ENCODE results near the gene LARP4.
"Not testable (repeated sequence)": the region's sequence is repeated elsewhere in the genome, so short reads cannot be mapped to it uniquely, and the experiment has no call there.

LARP4 gene

GRCh38 chr12:50380761-50381325 is 19.8 kb upstream of the LARP4 start:
- Histone ChIP-seq H3K27me3 (ENCODE audit: insufficient read depth, low read length) (no peaks in the 10 kb centered on the region), H3K9me3 (ENCODE audit: insufficient read depth, low read depth, low read length) (no peaks in the 10 kb centered on the region), H3K27ac (ENCODE audit: low read length) (no peak overlapping the region), H3K36me3 (ENCODE audit: insufficient read depth, low read depth, low read length) (no peaks in the 10 kb centered on the region), H3K4me1 (ENCODE audit: insufficient read depth, low read length) (no peaks in the 10 kb centered on the region), H3K9ac (ENCODE audit: low read depth, low read length) (no peak overlapping the region), H3K4me3 (ENCODE audit: low read length) (no peak overlapping the region)

GRCh38 chr12:50387487-50387886 is 13.2 kb upstream of the LARP4 start:
- Histone ChIP-seq H3K9me3 (ENCODE audit: insufficient read depth, low read depth, low read length) (no peaks in the 10 kb centered on the region), H3K27ac (ENCODE audit: low read length) (peak overlapping the region; percentile 58), H3K4me1 (ENCODE audit: insufficient read depth, low read length) (peaks cover 28% of the 10 kb centered on the region), H3K9ac (ENCODE audit: low read depth, low read length) (peak overlapping the region; percentile 58; the same call in 1 of the 2 replicates), H3K4me3 (ENCODE audit: low read length) (peak overlapping the region; percentile 35), H3K27me3 (ENCODE audit: insufficient read depth, low read length) (no peaks in the 10 kb centered on the region), H3K36me3 (ENCODE audit: insufficient read depth, low read depth, low read length) (no peaks in the 10 kb centered on the region)

GRCh38 chr12:50387972-50388478 is 12.7 kb upstream of the LARP4 start:
- no peaks in the 10 kb centered on the region for H3K9me3 ChIP-seq (ENCODE audit: insufficient read depth, low read depth, low read length)
- no peaks in the 10 kb centered on the region for H3K36me3 ChIP-seq (ENCODE audit: insufficient read depth, low read depth, low read length)
- H3K4me1 ChIP-seq (ENCODE audit: insufficient read depth, low read length), result peaks cover 28% of the 10 kb centered on the region
- peak overlapping the region; percentile 35 for H3K4me3 ChIP-seq (ENCODE audit: low read length)
- H3K27ac ChIP-seq (ENCODE audit: low read length), result peak overlapping the region; percentile 58
- H3K27me3 ChIP-seq (ENCODE audit: insufficient read depth, low read length), result no peaks in the 10 kb centered on the region
- H3K9ac ChIP-seq (ENCODE audit: low read depth, low read length), result peak overlapping the region; percentile 58; the same call in 1 of the 2 replicates

GRCh38 chr12:50388793-50389192 is 11.9 kb upstream of the LARP4 start:
- Histone ChIP-seq H3K27ac (ENCODE audit: low read length) (peak overlapping the region; percentile 51), H3K9ac (ENCODE audit: low read depth, low read length) (peak overlapping the region; percentile 7; the same call in 1 of the 2 replicates), H3K4me1 (ENCODE audit: insufficient read depth, low read length) (peaks cover 28% of the 10 kb centered on the region)
- not testable (repeated sequence) for H3K36me3 ChIP-seq (ENCODE audit: insufficient read depth, low read depth, low read length); H3K9me3 ChIP-seq (ENCODE audit: insufficient read depth, low read depth, low read length); H3K27me3 ChIP-seq (ENCODE audit: insufficient read depth, low read length); H3K4me3 ChIP-seq (ENCODE audit: low read length)

GRCh38 chr12:50390316-50390741 is 10.4 kb upstream of the LARP4 start:
- Histone ChIP-seq H3K36me3 (ENCODE audit: insufficient read depth, low read depth, low read length) (no peaks in the 10 kb centered on the region), H3K9me3 (ENCODE audit: insufficient read depth, low read depth, low read length) (no peaks in the 10 kb centered on the region), H3K4me3 (ENCODE audit: low read length) (no peak overlapping the region), H3K4me1 (ENCODE audit: insufficient read depth, low read length) (peaks cover 28% of the 10 kb centered on the region), H3K27ac (ENCODE audit: low read length) (no peak overlapping the region), H3K9ac (ENCODE audit: low read depth, low read length) (no peak overlapping the region), H3K27me3 (ENCODE audit: insufficient read depth, low read length) (no peaks in the 10 kb centered on the region)

GRCh38 chr12:50394469-50395029 is 6.1 kb upstream of the LARP4 start:
- Histone ChIP-seq H3K27ac (ENCODE audit: low read length) (no peak overlapping the region), H3K9me3 (ENCODE audit: insufficient read depth, low read depth, low read length) (no peaks in the 10 kb centered on the region)

GRCh38 chr12:50397117-50397650 is 3.5 kb upstream of the LARP4 start:
- no peaks in the 10 kb centered on the region for H3K36me3 ChIP-seq (ENCODE audit: insufficient read depth, low read depth, low read length)
- no peaks in the 10 kb centered on the region for H3K27me3 ChIP-seq (ENCODE audit: insufficient read depth, low read length)
- H3K27ac ChIP-seq (ENCODE audit: low read length), result no peak overlapping the region
- no peak overlapping the region for H3K4me3 ChIP-seq (ENCODE audit: low read length)
- peaks cover under 1% of the 10 kb centered on the region for H3K4me1 ChIP-seq (ENCODE audit: insufficient read depth, low read length)
- no peaks in the 10 kb centered on the region for H3K9me3 ChIP-seq (ENCODE audit: insufficient read depth, low read depth, low read length)
- H3K9ac ChIP-seq (ENCODE audit: low read depth, low read length), result no peak overlapping the region

More at GRCh38 chr12:50394469-50395029, 6.1 kb upstream of the LARP4 start:
- Histone ChIP-seq H3K9ac (ENCODE audit: low read depth, low read length) (no peak overlapping the region), H3K36me3 (ENCODE audit: insufficient read depth, low read depth, low read length) (no peaks in the 10 kb centered on the region), H3K4me3 (ENCODE audit: low read length) (no peak overlapping the region), H3K27me3 (ENCODE audit: insufficient read depth, low read length) (no peaks in the 10 kb centered on the region), H3K4me1 (ENCODE audit: insufficient read depth, low read length) (peaks cover 4% of the 10 kb centered on the region)

- Histone ChIP-seq H3K27ac (ENCODE audit: low read length) (no peak overlapping the region), H3K9ac (ENCODE audit: low read depth, low read length) (no peak overlapping the region), H3K9me3 (ENCODE audit: insufficient read depth, low read depth, low read length) (no peaks in the 10 kb centered on the region), H3K4me1 (ENCODE audit: insufficient read depth, low read length) (peaks cover 7% of the 10 kb centered on the region), H3K27me3 (ENCODE audit: insufficient read depth, low read length) (no peaks in the 10 kb centered on the region), H3K36me3 (ENCODE audit: insufficient read depth, low read depth, low read length) (no peaks in the 10 kb centered on the region), H3K4me3 (ENCODE audit: low read length) (no peak overlapping the region)
Observed at GRCh38 chr12:50398931-50399330, 1.8 kb upstream of the LARP4 start.

GRCh38 chr12:50400104-50400637 is 514 bp upstream of the LARP4 start:
- H3K36me3 ChIP-seq (ENCODE audit: insufficient read depth, low read depth, low read length), result no peaks in the 10 kb centered on the region
- H3K27me3 ChIP-seq (ENCODE audit: insufficient read depth, low read length), result no peaks in the 10 kb centered on the region
- H3K9ac ChIP-seq (ENCODE audit: low read depth, low read length), result peak overlapping the region; percentile 93
- H3K27ac ChIP-seq (ENCODE audit: low read length), result peak overlapping the region; percentile 77
- H3K4me3 ChIP-seq (ENCODE audit: low read length), result peak overlapping the region; percentile 89
- H3K4me1 ChIP-seq (ENCODE audit: insufficient read depth, low read length), result peaks cover 7% of the 10 kb centered on the region
- H3K9me3 ChIP-seq (ENCODE audit: insufficient read depth, low read depth, low read length), result no peaks in the 10 kb centered on the region

- H3K4me3 ChIP-seq (ENCODE audit: low read length), result peak overlapping the region; percentile 89
- H3K4me1 ChIP-seq (ENCODE audit: insufficient read depth, low read length), result peaks cover 7% of the 10 kb centered on the region; the same call in 1 of the 2 replicates
- no peaks in the 10 kb centered on the region for H3K36me3 ChIP-seq (ENCODE audit: insufficient read depth, low read depth, low read length)
- H3K27ac ChIP-seq (ENCODE audit: low read length), result peak overlapping the region; percentile 79
- no peaks in the 10 kb centered on the region for H3K27me3 ChIP-seq (ENCODE audit: insufficient read depth, low read length)
- H3K9me3 ChIP-seq (ENCODE audit: insufficient read depth, low read depth, low read length), result no peaks in the 10 kb centered on the region
- H3K9ac ChIP-seq (ENCODE audit: low read depth, low read length), result peak overlapping the region; percentile 93
Observed at GRCh38 chr12:50401500-50402081, 906 bp downstream of the LARP4 start.

- Histone ChIP-seq H3K27me3 (ENCODE audit: insufficient read depth, low read length) (no peaks in the 10 kb centered on the region), H3K4me1 (ENCODE audit: insufficient read depth, low read length) (peaks cover 7% of the 10 kb centered on the region; the same call in 1 of the 2 replicates), H3K36me3 (ENCODE audit: insufficient read depth, low read depth, low read length) (no peaks in the 10 kb centered on the region), H3K27ac (ENCODE audit: low read length) (no peak overlapping the region), H3K9me3 (ENCODE audit: insufficient read depth, low read depth, low read length) (no peaks in the 10 kb centered on the region), H3K4me3 (ENCODE audit: low read length) (peak overlapping the region; percentile 89), H3K9ac (ENCODE audit: low read depth, low read length) (peak overlapping the region; percentile 93)
Observed at GRCh38 chr12:50402264-50403000, 1.7 kb downstream of the LARP4 start.
